Spleen (tissue), 11 donors: Measurements from ENCODE around the gene PASD1. TPM values are rescaled to one million over a fixed set of nuclear protein-coding genes. Genes with fewer than 3 reads are reported as not detected.
A peak's percentile ranks its signal among the peaks of the same experiment; 100 is the strongest.

Experiments used
- DNase-seq: peaks from one replicate; pipeline ENCODE4 v3.0.0-alpha.2; 2020
- H3K27ac ChIP-seq, 8 donors: fragments of 200-600 bp; sonication (generic) in 7 of 8; 1 replicate in 4 of 8; 2 replicates in 4 of 8; pipeline versions ENCODE4 v1.5.0 to v1.8.0; 2016 to 2021; ENCODE audit warnings: inconsistent platforms in 4 of 8, mild to moderate bottlenecking in 4 of 8, moderate library complexity in 1 of 8
- H3K27me3 ChIP-seq, 7 donors: fragments of 200-600 bp; sonication (generic) in 6 of 7; replicated peaks in 1 of 7; 1 replicate in 4 of 7; 2 replicates in 3 of 7; pipeline versions ENCODE4 v1.5.0 to v1.8.0; 2016 to 2021; ENCODE audit warnings: inconsistent platforms in 3 of 7, mild to moderate bottlenecking in 1 of 7
- H3K36me3 ChIP-seq, 6 donors: fragments of 200-600 bp; sonication (generic) in 5 of 6; 1 replicate in 4 of 6; 2 replicates in 2 of 6; pipeline versions ENCODE4 v1.5.0 to v1.8.0; 2016 to 2021; ENCODE audit warnings: inconsistent platforms in 2 of 6
- H3K4me1 ChIP-seq, 6 donors: fragments of 200-600 bp; sonication (generic) in 5 of 6; 1 replicate in 3 of 6; 2 replicates in 3 of 6; pipeline versions ENCODE4 v1.5.0 to v1.8.0; 2016 to 2021; ENCODE audit warnings: inconsistent platforms in 3 of 6
- H3K4me3 ChIP-seq, 8 donors: fragments of 200-600 bp; sonication (generic) in 7 of 8; 1 replicate in 4 of 8; 2 replicates in 4 of 8; pipeline versions ENCODE4 v1.5.0 to v1.8.0; 2016 to 2021; ENCODE audit warnings: inconsistent platforms in 4 of 8, mild to moderate bottlenecking in 4 of 8, moderate library complexity in 2 of 8
- H3K9me3 ChIP-seq, 8 donors: fragments of 200-600 bp; sonication (generic) in 7 of 8; 1 replicate in 4 of 8; 2 replicates in 4 of 8; pipeline versions ENCODE4 v1.5.0 to v1.8.0; 2016 to 2021; ENCODE audit warnings: inconsistent platforms in 4 of 8
- CTCF ChIP-seq, 11 experiments: fragments of 200-600 bp in 7 of 11; fragments of 450-650 bp in 4 of 11; sonication (generic) in 4 of 11; IDR thresholded peaks in 8 of 11; conservative IDR thresholded peaks in 3 of 11; 1 replicate in 7 of 11; 2 replicates in 4 of 11; pipeline versions ENCODE4 v1.4.0 to v1.8.0; 2016 to 2021; ENCODE audit warnings: antibody characterized with exemption in 11 of 11, inconsistent platforms in 4 of 11, mild to moderate bottlenecking in 1 of 11
- POLR2A ChIP-seq, 3 donors: fragments of 450-650 bp; IDR thresholded peaks; one replicate each; pipeline ENCODE4 v1.5.1; 2017; ENCODE audit warnings: antibody characterized with exemption in 3 of 3, mild to moderate bottlenecking in 1 of 3
- POLR2AphosphoS5 ChIP-seq, 3 donors: sonication (generic); formaldehyde crosslinking; IDR thresholded peaks; one replicate each; pipeline ENCODE4 v1.5.1; 2017; ENCODE audit warnings: antibody characterized with exemption in 3 of 3
- WGBS, 5 donors: extraction: QIAGEN DNeasy Blood & Tissue Kit in 3 of 5; methylation state at CpG; one replicate each; pipeline versions ENCODE4 v1.1.5 to v1.1.7; 2013 to 2018; 5-methylcytosine and 5-hydroxymethylcytosine counted together
- intact Hi-C: fragments of 100-400 bp; cut with DNase I; formaldehyde crosslinking; loops from one replicate; pipeline ENCODE4 v1.15.0; 2023; ENCODE audit warnings: low total_unique reads
- polyA plus RNA-seq, 3 donors: library from polyadenylated mRNA; stranded (reverse); fragments of 200-250 nt; gene quantifications; one replicate each; pipeline ENCODE4 v1.2.1, GENCODE V29; 2013
- total RNA-seq, 7 donors: library from RNA; depleted of rRNA in 3 of 7; stranded (reverse); fragments of >200 nt in 3 of 7; fragmentation: NEBNext Ultra II Directional in 4 of 7; extraction: Animal tissue kit (Norgen Biotek cat#: 25700) in 4 of 7; gene quantifications; one replicate each; pipeline versions ENCODE4 v1.1.0 to v1.2.1, GENCODE V29; 2016 to 2021
- donor health status: healthy with polysubstance abuse.
- donor health status: DM: no; HTN: no; CAD: no; lungs with moderate emphysema.
- donor health status: DM: no; HTN: no; CAD: no.
- donor health status: Bipolar disorder and iron deficiency.
- donor health status: healthy.
- donor health status: DM: no; HTN: no; CAD: no.
- donor health status: DM: yes; HTN: yes; CAD: no.

The PASD1 gene
- total and polyA plus RNA-seq, 10 donors = not detected

- Histone ChIP-seq H3K27me3 (peaks cover 0 to 9% (median 0%) of the 10 kb centered on the region in 7 donors), H3K27ac (no peak overlapping the region), H3K9me3 (no peaks in the 10 kb centered on the region), H3K4me3 (no peak overlapping the region), H3K4me1 (no peaks in the 10 kb centered on the region), H3K36me3 (no peaks in the 10 kb centered on the region)
- TF ChIP-seq CTCF (IDR thresholded peaks at IDR 0.05 in 8 of 11, conservative IDR thresholded peaks at IDR 0.05 in 3 of 11) (no peak), POLR2A (IDR thresholded peaks at IDR 0.05) (no peak), POLR2AphosphoS5 (IDR thresholded peaks at IDR 0.05) (no peak)
- intact Hi-C loops = no loop called here
- no peak for DNase-seq
- WGBS, 5 donors = 67 to 90% (median 81%) methylated on average over 8 to 9 of the region's 9 CpGs
These were observed 138.7 kb downstream of the PASD1 start for GRCh38 chrX:151702026-151702714.

- H3K4me3 ChIP-seq = no peak overlapping the region
- no peaks in the 10 kb centered on the region for H3K36me3 ChIP-seq
- peaks cover 0 to 9% (median 0%) of the 10 kb centered on the region in 7 donors for H3K27me3 ChIP-seq
- intact Hi-C loops = no loop called here
- H3K9me3 ChIP-seq = no peaks in the 10 kb centered on the region
- DNase-seq = no peak
- no peaks in the 10 kb centered on the region for H3K4me1 ChIP-seq
- 50 to 76% (median 70%) methylated on average over 7 of the region's 7 CpGs for WGBS, 5 donors
- H3K27ac ChIP-seq = peak overlapping the region in 1 of 8 donors; percentile 25
- TF ChIP-seq POLR2A (IDR thresholded peaks at IDR 0.05) = no peak
- TF ChIP-seq POLR2AphosphoS5 (IDR thresholded peaks at IDR 0.05) = peak in 2 of 3 donors; percentile 8 to 30
These were observed 139.4 kb downstream of the PASD1 start for GRCh38 chrX:151702741-151703340.

GRCh38 chrX:151703487-151703886, 140.0 kb downstream of the PASD1 start:
- TF ChIP-seq POLR2A (IDR thresholded peaks at IDR 0.05) = no peak
- TF ChIP-seq POLR2AphosphoS5 (IDR thresholded peaks at IDR 0.05) = no peak
- TF ChIP-seq CTCF (IDR thresholded peaks at IDR 0.05 in 8 of 11, conservative IDR thresholded peaks at IDR 0.05 in 3 of 11) = no peak
- intact Hi-C loops = no loop called here
- H3K36me3 ChIP-seq = no peaks in the 10 kb centered on the region
- no peaks in the 10 kb centered on the region for H3K9me3 ChIP-seq
- H3K27ac ChIP-seq = no peak overlapping the region
- WGBS, 5 donors = 46 to 68% (median 64%) methylated on average over 3 to 7 of the region's 7 CpGs
- H3K4me3 ChIP-seq = no peak overlapping the region
- DNase-seq = no peak
- peaks cover 0 to 9% (median 0%) of the 10 kb centered on the region in 7 donors for H3K27me3 ChIP-seq
- H3K4me1 ChIP-seq = no peaks in the 10 kb centered on the region

GRCh38 chrX:151704041-151704663, 140.7 kb downstream of the PASD1 start:
- no peak for DNase-seq
- intact Hi-C loops = no loop called here
- Histone ChIP-seq H3K4me1 (no peaks in the 10 kb centered on the region), H3K27ac (peak overlapping the region in 3 of 8 donors; percentile 33 to 43 (median 39)), H3K36me3 (no peaks in the 10 kb centered on the region), H3K9me3 (no peaks in the 10 kb centered on the region), H3K27me3 (peaks cover 0 to 9% (median 0%) of the 10 kb centered on the region in 7 donors), H3K4me3 (no peak overlapping the region)
- WGBS, 5 donors = 67 to 74% (median 69%) methylated on average over 13 of the region's 13 CpGs
- no peak for TF ChIP-seq POLR2AphosphoS5 (IDR thresholded peaks at IDR 0.05)
- TF ChIP-seq CTCF (IDR thresholded peaks at IDR 0.05 in 8 of 11, conservative IDR thresholded peaks at IDR 0.05 in 3 of 11) = no peak
- no peak for TF ChIP-seq POLR2A (IDR thresholded peaks at IDR 0.05)
